SK-N-MC (cell line): ENCODE results near the gene TRIM67.

ENCODE experiments used
- EZH2 ChIP-seq: fragments of 200-600 bp; sonication (generic); IDR thresholded peaks from one replicate; pipeline ENCODE4 v1.6.1; 2017; ENCODE audit warnings: antibody characterized with exemption
- POLR2AphosphoS5 ChIP-seq: IDR thresholded peaks from 2 replicates; pipeline ENCODE4 v1.6.1; 2012; ENCODE audit warnings: mild to moderate bottlenecking, low read depth, low read length, borderline replicate concordance

DNA sequence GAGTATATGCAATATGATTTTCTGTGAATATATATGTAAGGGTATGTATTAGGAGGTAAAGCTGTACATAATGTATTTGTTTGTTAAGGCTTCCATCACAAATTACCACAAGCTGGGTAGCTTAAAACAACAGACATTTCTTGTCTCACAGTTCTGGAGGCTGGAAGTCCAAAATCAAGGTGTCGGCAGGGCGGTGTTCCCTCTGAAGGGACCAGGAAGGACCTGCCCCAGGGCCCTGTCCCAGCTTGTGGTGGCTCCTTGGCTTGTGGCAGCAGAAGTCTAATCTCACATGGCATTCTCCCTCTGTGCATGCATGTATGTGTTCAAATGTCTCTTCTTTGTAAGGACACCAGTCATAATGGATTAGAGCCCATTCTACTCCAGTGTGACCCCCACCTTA is 17.1 kb downstream of the TRIM67 start:
- TF ChIP-seq POLR2AphosphoS5, result no peak
- TF ChIP-seq EZH2, result no peak
